GM18502 (cell line): Measurements from ENCODE around the gene RDH13.
"Not testable (repeated sequence)": the region's sequence is repeated elsewhere in the genome, so short reads cannot be mapped to it uniquely, and the experiment has no call there.

ENCODE experiments used
- ATAC-seq: cut with Tn5 transposase; IDR thresholded peaks from one replicate; pipeline ENCODE4 v1.9.1; 2021; ENCODE audit warnings: mild to moderate bottlenecking; ENCODE audit not compliant: unreplicated experiment, poor library complexity

Gene RDH13

GRCh38 chr19:55079400-55080038, 16.6 kb upstream of the RDH13 start:
- no peak for ATAC-seq

- no peak for ATAC-seq
These were observed 16.0 kb upstream of the RDH13 start for GRCh38 chr19:55078996-55079395.

DNA sequence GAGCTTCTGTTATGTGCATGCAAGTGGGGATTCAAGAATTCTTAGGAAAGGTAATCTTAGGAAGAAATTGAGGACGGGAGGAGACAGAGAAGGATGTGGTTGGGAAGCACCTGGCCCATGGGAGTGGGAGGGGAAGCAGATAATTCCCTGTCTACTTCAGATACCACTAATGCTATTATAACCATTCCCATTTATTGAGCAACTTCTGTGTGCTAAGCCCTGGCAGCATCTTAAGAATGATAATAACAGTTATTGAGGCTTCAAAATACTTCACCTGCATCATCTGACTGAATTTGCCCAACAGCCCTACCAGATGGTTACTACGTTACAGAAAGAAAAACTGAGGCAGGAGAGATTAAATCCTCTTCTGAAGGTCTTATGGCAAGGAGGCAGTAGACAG, 14.2 kb upstream of the RDH13 start:
- ATAC-seq: no peak

- no peak for ATAC-seq
These were observed 13.4 kb upstream of the RDH13 start for GRCh38 chr19:55076321-55076720.

- ATAC-seq: no peak
These were observed 12.5 kb upstream of the RDH13 start, which contains the start of gene EPS8L1 for GRCh38 chr19:55075371-55075998. TSS of gene EPS8L1 (plus strand) at chr19:55075869. CDS start at chr19:55076445, 576 bp downstream.

DNA sequence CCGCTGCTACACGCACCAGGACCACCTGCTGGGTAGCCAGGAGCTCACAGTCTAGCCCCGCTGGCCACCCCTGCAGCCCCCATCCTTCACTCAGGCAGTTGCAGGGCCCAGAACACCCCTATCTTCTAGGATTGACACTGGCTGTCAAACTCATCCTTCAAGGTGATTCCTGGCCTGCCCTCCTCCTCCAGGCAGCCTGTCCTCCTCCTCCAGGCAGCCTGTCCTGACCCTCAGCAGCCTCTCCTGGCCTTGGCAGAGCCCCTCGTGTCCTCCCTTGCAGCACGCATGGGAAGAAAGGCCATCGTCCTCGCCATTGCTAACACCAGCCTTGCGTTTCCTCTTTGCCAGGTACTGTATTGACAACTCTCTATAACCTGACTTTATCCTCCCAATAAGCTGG, 9.0 kb upstream of the RDH13 start:
- no peak for ATAC-seq

DNA sequence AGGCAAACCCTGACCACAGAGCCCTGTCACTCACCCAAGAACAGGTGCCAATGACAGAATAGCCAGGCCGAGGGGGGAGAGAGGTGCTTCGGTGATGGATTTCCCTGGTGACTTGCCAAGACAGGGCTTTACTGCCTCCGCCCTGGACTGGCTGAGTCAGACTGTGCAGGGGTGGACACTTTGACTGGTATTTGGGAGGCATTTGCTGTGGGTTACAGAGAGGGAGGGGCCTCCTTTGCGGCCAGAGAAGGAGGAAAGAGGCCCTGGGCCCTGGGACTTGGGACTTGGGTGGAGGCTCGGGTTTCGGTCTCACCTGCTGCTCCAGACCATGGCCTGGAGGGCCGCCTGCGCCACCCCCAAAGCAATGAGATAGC, 8.2 kb upstream of the RDH13 start:
- ATAC-seq: no peak

DNA sequence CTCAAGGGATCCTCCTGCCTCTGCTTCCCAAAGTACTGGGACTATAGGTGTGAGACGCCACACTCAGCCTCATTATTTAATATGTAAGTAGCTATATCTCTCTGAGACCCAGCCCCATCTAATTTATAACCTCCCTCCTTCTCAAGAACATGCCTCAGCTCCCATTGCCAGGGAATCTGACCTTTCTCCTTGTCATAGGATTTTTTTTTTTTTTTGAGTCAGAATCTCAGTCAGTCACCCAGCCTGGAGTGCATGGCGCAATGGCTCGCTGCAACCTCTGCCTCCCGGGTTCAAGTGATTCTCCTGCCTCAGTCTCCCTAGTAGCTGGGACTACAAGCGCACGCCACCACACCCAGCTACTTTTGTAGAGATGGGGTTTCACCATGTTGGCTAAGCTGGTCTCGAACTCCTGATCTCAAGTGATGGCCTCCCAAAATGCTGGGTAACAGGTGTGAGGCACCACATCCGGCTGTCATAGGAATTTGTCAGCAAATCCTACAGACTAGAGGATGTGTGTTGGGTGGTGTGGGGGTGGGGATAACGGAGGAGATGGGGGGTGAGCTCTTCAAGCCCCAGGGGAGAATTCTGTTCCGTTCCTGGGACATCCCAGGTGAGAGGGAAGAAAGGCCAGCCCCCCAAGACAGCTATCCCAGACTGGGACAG, 7.6 kb upstream of the RDH13 start:
- ATAC-seq: no peak

DNA sequence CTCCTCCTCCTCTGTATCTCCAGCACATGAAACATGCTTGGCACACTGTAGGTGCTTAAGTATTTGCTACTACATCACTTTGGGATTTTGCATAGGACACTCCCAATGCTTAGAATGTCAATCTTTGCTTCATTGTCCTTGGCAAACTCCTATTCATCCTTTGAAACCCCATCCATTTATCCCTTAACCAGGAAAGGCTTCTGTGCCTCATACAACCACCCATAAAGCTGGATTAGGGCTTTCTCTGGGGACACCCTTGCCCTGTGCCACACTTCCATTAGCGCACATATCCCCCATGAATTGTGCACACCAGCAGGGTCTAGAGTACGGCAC, 6.9 kb upstream of the RDH13 start:
- ATAC-seq: no peak

- no peak for ATAC-seq
These were observed 6.3 kb upstream of the RDH13 start for GRCh38 chr19:55068950-55069864.

GRCh38 chr19:55067869-55068268, 4.9 kb upstream of the RDH13 start:
- no peak for ATAC-seq

DNA sequence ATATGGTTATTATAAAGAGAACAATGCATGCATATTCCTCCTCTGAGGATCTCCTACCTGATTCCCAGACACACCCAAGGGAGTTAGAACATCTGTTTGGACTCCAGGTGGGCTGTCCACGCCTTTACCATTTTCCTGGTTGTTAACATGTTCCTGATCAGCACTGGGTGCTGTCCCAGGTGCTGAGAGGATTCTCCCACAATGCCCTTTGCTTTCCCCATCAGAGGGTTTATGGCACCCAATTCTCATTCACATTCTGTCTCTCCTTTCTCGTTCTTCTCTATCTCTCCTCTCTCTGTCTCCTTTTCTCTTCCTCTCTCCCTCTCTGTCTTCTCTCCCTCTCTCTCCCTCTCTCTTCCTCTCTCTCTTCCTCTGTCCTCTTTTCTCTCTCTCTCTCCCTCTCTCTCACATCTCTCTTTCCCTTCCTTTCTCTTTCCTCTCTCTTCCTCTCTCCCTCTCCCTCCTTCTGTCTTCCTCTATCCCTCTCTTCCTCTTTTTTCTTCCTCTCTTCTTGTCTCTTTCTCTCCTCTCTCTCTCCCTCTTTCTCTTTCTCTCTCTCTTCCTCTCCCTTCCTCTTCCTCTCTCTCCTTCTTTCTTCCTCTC, 3.3 kb upstream of the RDH13 start:
- no peak for ATAC-seq

- ATAC-seq: not testable (repeated sequence)
These were observed 2.6 kb upstream of the RDH13 start for GRCh38 chr19:55065516-55065915.

DNA sequence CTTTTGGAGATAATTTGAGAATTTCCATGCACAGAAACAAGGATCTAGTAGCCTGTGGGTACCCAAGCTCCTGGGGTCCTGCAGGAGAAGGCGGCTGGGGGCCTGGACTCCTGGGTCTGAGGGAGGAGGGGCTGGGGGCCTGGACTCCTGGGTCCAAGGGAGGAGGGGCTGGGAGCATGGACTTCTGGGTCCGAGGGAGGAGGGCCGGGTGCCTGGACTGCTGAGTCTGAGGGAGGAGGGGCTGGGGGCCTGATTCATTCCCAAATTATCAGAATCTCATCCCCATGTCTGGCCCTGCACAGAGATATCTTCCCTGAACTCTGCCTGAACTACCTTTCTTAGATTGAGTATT, 520 bp upstream of the RDH13 start:
- ATAC-seq: no peak

DNA sequence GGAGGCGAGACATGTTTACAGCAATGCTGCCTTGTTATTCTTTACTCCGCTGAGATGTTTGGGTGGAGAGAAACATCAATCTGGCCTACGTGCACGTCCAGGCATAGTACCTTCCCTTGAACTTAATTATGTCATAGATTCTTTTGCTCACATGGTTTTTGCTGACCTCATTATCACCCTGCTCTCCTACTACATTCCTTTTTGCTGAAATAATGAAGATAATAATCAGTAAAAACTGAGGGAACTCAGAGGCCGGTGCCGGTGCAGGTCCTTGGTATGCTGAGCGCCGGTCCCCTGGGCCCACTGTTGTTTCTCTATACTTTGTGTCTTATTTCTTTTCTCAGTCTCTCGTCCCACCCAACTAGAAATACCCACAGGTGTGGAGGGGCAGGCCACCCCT, 2.7 kb downstream of the RDH13 start:
- ATAC-seq: not testable (repeated sequence)

- no peak for ATAC-seq
These were observed 4.0 kb downstream of the RDH13 start for GRCh38 chr19:55058781-55059610.

DNA sequence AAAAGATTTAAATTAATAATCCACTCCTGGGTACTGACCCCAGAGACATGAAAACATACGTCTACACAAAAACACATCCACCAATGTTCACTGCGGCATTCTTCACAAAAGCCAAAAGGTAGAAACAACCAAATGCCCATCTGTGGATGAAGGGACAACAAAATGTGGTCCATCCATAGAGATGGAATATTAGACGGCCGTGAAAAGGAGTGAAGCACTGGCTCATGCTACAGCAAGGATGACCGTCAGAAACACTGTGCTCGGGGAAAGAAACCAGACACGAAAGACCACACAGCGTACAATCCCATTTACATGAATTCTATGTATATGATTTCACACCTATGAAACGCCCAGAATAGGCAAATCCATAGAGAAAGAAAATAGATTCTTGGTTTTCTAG, 6.1 kb downstream of the RDH13 start:
- ATAC-seq: no peak

DNA sequence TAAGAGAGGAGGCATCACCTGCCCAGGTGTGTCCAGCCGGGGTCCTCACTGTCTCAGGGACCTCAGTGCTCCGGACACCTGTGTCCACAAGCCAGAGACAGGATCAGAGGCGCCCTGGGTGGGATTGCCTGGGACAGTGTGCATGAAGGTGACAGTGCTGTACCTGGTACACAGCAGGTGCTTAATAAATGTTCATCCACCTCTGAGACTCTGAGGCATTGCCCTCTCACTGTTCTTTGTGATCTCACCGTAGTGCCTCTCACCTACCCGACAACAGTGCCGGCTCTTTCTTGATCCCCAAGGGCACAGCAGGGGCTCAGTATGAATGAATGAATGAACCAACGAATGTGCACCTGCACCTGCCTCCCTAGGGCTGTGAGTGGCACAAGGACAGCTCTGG, 9.2 kb downstream of the RDH13 start:
- ATAC-seq: no peak

- ATAC-seq: no peak
These were observed 12.0 kb downstream of the RDH13 start for GRCh38 chr19:55050749-55051532.
